SKM-1 (cell line): ENCODE data around the gene COX8A.

Experiments
- DNase-seq: peaks from one replicate; lab custom pipeline; 2025; ENCODE audit not compliant: unreplicated experiment; lab: John Stamatoyannopoulos, UW

COX8A gene

DNA sequence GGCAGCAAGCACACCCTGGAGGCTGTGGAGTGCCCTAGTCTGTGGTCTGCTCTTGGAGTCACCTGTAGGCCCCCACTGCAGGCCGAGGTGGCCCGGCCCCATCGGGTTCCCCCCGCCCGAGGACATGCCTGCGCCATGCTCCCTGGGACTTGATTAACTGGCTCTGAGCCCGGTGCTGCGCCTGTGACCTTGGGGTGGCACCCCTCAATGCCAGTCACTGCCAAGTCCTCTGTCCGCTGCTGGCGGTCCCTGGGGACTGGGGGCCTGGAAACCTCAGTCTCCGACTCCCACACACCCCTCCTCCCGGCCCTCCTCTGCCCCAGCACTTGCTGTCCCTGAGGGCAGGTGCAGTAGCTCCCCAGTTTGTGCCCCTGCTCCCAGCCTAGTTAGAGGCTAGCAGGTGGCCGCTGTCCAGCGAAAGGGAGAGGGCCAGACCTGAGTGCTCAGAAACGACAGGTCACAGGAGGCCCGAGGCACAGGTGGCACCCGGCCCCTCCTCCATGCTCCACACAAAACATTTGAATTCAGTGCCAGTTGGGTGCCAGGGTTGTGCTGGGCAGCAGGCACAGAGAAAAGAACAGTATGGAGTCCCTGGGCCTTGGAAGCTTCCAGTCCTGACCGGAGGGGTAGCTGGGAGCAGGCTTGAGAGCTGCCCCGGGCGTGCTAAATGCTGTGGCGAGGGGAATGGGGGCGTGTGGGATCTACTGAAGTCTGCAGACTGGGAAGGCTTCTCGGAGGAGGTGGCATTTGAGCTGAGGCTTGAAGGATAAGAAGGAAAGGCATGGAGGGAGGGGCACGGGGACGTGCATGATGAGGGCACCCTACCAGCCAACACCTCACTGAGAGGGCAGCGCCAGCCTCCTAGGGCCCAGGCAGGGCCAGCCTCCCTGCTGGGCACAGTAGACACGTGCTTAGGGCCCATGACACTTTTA lies 45.0 kb downstream of the COX8A start:
- no peak for DNase-seq

DNA sequence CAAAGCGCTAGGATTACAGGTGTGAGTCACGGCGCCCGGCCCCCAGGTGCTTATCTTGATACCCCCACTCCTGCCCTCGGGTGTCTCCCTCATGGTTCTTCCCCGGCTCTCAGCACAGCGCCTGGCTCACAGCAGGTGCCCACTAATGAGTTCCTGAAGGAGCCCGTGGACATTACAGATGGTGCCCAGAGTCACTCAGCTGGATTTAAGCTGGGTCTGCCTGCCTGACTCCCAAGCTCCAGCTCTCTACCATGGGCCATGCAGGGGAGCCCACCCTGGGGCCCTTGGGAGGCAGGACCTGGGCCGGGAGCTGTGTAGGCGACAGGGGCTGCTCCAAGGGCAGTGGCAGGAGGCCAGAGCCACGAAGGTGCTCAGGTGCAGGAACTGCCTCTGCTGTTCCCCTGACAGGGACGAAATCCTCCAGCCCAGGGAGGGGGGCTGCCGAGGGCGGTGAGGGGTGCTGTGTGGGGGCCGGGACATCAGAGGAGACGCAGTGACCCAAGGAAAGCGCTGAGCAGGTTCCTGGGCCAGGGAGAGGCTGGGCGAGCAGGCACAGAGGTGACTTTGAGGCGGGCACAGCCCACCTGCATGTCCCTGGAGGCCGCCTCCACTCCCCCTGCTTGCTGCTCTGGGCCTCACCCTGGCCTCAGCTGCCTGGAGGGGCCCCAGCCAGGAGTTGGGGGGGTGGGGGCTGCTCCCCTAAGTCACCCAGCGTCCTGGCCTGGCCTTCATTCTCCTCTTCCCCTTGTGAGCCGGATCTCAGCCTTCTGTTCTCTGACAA lies 46.7 kb downstream of the COX8A start:
- no peak for DNase-seq

DNA sequence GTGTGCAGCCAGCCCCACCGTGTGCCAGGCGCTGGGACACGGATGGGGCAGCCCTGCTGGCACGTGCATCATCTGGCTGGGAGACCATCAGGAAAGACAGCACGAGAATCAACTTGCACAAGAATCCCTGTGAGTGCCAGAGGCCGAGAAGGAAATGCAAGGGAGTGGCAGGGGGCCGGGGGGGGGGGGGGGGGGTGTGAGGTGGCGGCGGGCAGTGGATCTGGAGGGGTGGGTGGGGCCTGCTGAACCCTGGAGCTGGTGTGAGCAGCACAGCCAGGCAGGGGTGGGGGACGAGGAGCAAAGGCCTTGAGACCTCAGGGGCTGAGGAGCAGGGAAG lies 47.3 kb downstream of the COX8A start:
- no peak for DNase-seq

DNA sequence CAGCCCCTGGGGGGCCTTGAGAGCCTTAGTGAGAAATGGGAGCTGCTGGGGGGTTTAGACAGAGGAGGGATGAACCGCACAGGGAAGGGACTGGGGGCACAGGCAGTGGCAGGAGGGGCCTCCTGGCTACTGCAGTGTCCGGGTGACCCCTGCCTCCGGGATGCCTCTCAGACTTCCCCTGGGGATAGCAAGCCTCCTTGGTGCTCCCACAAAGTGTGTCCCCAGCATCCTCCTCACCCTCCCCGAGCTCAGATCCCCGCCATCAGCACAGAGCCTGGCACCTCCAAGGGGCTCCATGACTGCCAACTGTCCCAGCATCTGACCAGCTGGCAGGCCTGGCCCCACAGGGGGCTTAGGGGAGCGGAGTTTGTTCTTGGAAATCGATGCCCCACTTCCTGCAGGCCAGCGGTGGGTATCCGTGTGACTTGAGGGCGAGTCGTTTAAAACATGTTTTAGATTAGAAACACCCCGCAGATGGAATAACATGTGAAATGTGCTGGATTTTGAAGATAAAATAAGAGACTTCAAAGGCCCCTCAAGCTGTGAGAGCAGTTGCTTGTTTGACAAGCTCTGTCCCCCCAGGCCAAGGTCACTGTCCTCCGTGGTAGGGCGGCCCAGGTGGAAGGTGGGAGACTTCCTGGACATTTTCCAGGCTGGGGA lies 47.8 kb downstream of the COX8A start:
- DNase-seq = no peak

DNA sequence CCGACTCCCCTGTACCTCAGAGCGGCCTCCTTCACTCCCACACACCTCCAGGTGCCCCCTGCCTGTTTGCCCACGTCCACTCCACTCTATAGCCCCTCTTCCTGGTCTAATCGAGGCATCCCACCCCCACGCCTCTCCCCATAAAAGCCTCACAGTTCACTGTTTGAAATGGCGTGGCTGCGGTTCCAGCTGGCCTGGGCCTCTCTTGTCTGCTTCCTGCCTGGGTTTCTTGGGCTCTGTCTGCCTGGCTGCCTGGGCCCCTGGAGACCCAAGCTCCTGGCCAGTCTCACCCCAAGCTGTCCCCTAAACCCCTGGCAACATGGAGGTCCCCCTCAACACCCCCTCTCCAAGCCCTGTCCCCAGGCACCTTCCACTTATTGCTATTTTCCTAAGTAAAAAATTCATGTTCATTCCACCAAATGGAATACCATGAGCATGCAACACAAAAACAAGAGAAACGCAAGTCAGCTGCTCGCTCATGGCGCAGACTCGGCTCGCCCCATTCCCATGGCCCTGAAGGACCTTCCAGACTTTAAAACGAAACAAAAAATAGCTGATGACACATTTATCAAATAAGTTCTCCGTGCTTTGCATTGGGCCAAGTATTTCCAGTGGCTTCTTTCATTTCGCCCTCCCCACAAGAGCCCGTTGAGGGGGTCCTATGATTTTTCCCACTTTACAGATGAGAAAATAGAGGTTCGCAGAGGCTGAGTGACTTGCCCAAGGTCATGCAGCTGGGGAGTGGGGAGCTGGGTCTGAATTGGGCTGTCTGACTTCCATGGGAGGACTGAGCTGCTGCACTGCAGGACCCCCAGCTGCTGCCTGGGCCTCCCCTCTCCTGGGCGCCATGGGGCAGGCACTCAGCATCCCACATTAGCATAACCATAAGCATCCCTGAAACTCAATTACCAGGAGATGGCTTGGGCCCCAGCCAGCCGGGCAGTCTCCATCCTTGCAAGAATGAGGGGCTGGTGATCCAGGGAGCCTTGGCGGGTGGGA lies 49.6 kb downstream of the COX8A start:
- no peak for DNase-seq

DNA sequence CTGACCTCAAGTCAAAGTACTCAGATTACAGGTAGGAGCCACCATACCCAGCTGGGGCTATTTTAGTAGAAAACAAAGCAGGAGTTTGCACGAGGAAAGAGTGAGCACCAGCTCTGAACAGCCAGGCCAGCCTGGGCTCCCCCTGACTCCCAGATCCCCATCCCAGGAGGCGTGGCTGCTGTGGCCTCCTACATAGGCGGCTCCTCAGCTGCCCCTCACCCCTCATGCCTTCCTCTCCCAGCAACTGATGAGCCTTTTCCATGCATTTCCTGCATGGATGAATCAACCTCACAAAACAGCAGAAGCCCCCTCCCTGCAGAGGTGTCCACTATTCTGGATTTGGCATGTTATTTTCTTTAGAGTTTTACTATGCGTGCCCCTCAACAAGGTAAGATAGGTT lies 50.8 kb downstream of the COX8A start:
- no peak for DNase-seq
